K562 (cell line): ENCODE results near the gene LMTK2. TPM values are rescaled to one million over a fixed set of nuclear protein-coding genes. Genes with fewer than 3 reads are reported as not detected.

Source experiments
- CBX3 ChIP-seq, 2 experiments: IDR thresholded peaks; 1 replicate in 1 of 2; 2 replicates in 1 of 2; pipeline ENCODE4 v1.6.1; 2012; ENCODE audit warnings: inconsistent platforms in 2 of 2, low read length in 2 of 2, borderline replicate concordance in 1 of 2, control low read depth in 1 of 2
- CHD2 ChIP-seq: IDR thresholded peaks from 2 replicates; pipeline ENCODE4 v1.6.1; 2011; ENCODE audit warnings: low read depth, low read length
- CHD7 ChIP-seq: fragments of 200-600 bp; sonication (generic); IDR thresholded peaks from one replicate; pipeline ENCODE4 v1.6.1; 2012; ENCODE audit warnings: mild to moderate bottlenecking, low read depth, low read length, inconsistent platforms
- EP300 ChIP-seq: IDR thresholded peaks from 2 replicates; pipeline ENCODE4 v1.6.1; 2012; ENCODE audit warnings: low read length, improper control_type of control experiment
- HNRNPUL1 ChIP-seq: fragments of 200-400 bp; formaldehyde crosslinking; IDR thresholded peaks from 2 replicates; pipeline ENCODE4 v1.6.1; 2017; ENCODE audit warnings: low read length
- KDM1A ChIP-seq, 2 experiments: fragments of 450-650 bp; IDR thresholded peaks; 2 replicates each; pipeline ENCODE4 v1.6.1; 2016; ENCODE audit warnings: mild to moderate bottlenecking in 2 of 2
- MBD2 ChIP-seq: sonication (generic); IDR thresholded peaks from 2 replicates; pipeline ENCODE4 v1.6.1; 2016; ENCODE audit warnings: low read depth, borderline replicate concordance
- SIRT6 ChIP-seq: IDR thresholded peaks from one replicate; pipeline ENCODE4 v1.6.1; 2012; ENCODE audit warnings: low read depth, mild to moderate bottlenecking, control low read depth, inconsistent platforms, low read length, moderate library complexity
- STAG1 ChIP-seq: sonication (generic); formaldehyde crosslinking; IDR thresholded peaks from 2 replicates; pipeline ENCODE4 v1.5.0; 2020; ENCODE audit warnings: missing genetic modification reagents, borderline replicate concordance
- THRAP3 ChIP-seq: fragments of 450-650 bp; IDR thresholded peaks from 2 replicates; pipeline ENCODE4 v1.6.1; 2016; ENCODE audit warnings: mild to moderate bottlenecking, inconsistent platforms, borderline replicate concordance
- ZNF197 ChIP-seq: fragments of 200-800 bp; sonication (Bioruptor generic); IDR thresholded peaks from 2 replicates; pipeline ENCODE4 v1.6.1; 2016; ENCODE audit warnings: low read depth, missing genetic modification characterization, missing compliant biosample characterization
- ZNF212 ChIP-seq: fragments of 450-650 bp; formaldehyde crosslinking; IDR thresholded peaks from 2 replicates; pipeline ENCODE4 v1.4.0; 2020; ENCODE audit warnings: mild to moderate bottlenecking
- polyA plus RNA-seq, 8 experiments: library from polyadenylated mRNA; depleted of rRNA in 4 of 8; stranded (reverse) in 5 of 8; unstranded in 3 of 8; fragments of >200 nt; fragmentation: Nextera tagmentation in 2 of 8; fragmentation: Illumina TruSeq in 1 of 8; extraction: Ambion mirVana in 2 of 8; extraction: Trizol in 1 of 8; gene quantifications; 2 replicates each; pipeline versions ENCODE4 v1.2.1 to v1.2.3, GENCODE V29; 2011 to 2014; ENCODE audit warnings: inconsistent platforms in 1 of 8, missing spikeins in 1 of 8
- total RNA-seq, 7 experiments: library from RNA; depleted of rRNA in 6 of 7; stranded (reverse); fragments of >200 nt in 6 of 7; fragmentation: Illumina TruSeq in 2 of 7; extraction: Trizol in 2 of 7; gene quantifications; 2 replicates each; pipeline versions ENCODE4 v1.2.1 to v1.2.3, GENCODE V29; 2011 to 2021; ENCODE audit warnings: low replicate concordance in 1 of 7
- TF ChIP-seq, protein P1 (sequence below): fragments of 150-350 bp; IDR thresholded peaks from 2 replicates; pipeline ENCODE4 v1.6.1; 2014; ENCODE audit warnings: low read depth, mild to moderate bottlenecking, low read length, borderline replicate concordance

LMTK2 gene
- total and polyA plus RNA-seq, 9 of the 15 experiments (the other 6 are each of a cell fraction or from before 2014, with no cell fraction given): 0.78 to 16.4 (median 6.3) TPM

- no peak for TF ChIP-seq CHD7
- TF ChIP-seq HNRNPUL1: no peak
- no peak for TF ChIP-seq THRAP3
- no peak for TF ChIP-seq KDM1A (IDR thresholded peaks at IDR 0.05)
- TF ChIP-seq STAG1: no peak
- peak; percentile 70 for TF ChIP-seq CHD2
- TF ChIP-seq ZNF197 (CRISPR knock-in tag): 0 out of 2 replicates have a peak, but pooled peaks have one; percentile 54
- no peak for TF ChIP-seq EP300
- TF ChIP-seq, protein P1, sequence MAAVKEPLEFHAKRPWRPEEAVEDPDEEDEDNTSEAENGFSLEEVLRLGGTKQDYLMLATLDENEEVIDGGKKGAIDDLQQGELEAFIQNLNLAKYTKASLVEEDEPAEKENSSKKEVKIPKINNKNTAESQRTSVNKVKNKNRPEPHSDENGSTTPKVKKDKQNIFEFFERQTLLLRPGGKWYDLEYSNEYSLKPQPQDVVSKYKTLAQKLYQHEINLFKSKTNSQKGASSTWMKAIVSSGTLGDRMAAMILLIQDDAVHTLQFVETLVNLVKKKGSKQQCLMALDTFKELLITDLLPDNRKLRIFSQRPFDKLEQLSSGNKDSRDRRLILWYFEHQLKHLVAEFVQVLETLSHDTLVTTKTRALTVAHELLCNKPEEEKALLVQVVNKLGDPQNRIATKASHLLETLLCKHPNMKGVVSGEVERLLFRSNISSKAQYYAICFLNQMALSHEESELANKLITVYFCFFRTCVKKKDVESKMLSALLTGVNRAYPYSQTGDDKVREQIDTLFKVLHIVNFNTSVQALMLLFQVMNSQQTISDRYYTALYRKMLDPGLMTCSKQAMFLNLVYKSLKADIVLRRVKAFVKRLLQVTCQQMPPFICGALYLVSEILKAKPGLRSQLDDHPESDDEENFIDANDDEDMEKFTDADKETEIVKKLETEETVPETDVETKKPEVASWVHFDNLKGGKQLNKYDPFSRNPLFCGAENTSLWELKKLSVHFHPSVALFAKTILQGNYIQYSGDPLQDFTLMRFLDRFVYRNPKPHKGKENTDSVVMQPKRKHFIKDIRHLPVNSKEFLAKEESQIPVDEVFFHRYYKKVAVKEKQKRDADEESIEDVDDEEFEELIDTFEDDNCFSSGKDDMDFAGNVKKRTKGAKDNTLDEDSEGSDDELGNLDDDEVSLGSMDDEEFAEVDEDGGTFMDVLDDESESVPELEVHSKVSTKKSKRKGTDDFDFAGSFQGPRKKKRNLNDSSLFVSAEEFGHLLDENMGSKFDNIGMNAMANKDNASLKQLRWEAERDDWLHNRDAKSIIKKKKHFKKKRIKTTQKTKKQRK: 0 out of 2 replicates have a peak, but pooled peaks have one; percentile 27
- no peak for TF ChIP-seq SIRT6
- peak; percentile 94 for TF ChIP-seq MBD2
- TF ChIP-seq ZNF212 (CRISPR knock-in tag): no peak
- no peak for TF ChIP-seq CBX3 (IDR thresholded peaks at IDR 0.05; ENCODE audit: borderline replicate concordance in 1 of 2, low read length in 2 of 2)
Observed at GRCh38 chr7:98106647-98107312, at the start of gene LMTK2 (continued).
